H1 (cell line): ENCODE results near the gene PNLIP. TPM values are rescaled to one million over a fixed set of nuclear protein-coding genes. Genes with fewer than 3 reads are reported as not detected.

ENCODE experiments used
- CTCF ChIA-PET: fragments of 300-600 bp; sonication (Branson Sonifier 250); formaldehyde crosslinking; loops from one replicate; lab custom pipeline; 2021; ENCODE audit not compliant: partially characterized antibody; lab: Charles Lee
- POLR2A ChIA-PET: fragments of 300-600 bp; sonication (Branson Sonifier 250); formaldehyde crosslinking; loops from one replicate; lab custom pipeline; 2021; ENCODE audit warnings: inconsistent platforms; ENCODE audit not compliant: partially characterized antibody; lab: Charles Lee
- DNase-seq, 2 experiments: peaks; one replicate each; pipeline versions ENCODE4 v3.0.0 to v3.0.0-alpha.2; 2010 to 2022; ENCODE audit warnings: low spot score in 2 of 2, low read depth in 1 of 2, mixed read lengths in 1 of 2
- FAIRE-seq: peaks from 2 replicates; lab custom pipeline; 2011; peaks lifted over from hg19 to GRCh38; lab: Jason Lieb, UNC
- H2AFZ ChIP-seq: 2 replicates; pipeline ENCODE4 v1.8.1; 2012; ENCODE audit warnings: low read length, inconsistent platforms
- H2AK5ac ChIP-seq: 2 replicates; pipeline ENCODE4 v1.6.1; 2013; ENCODE audit warnings: low read depth, low read length
- H2BK120ac ChIP-seq: replicated peaks from 2 replicates; pipeline ENCODE3; 2013; ENCODE audit warnings: low read depth, low read length, inconsistent platforms
- H2BK12ac ChIP-seq: 2 replicates; pipeline ENCODE4 v1.6.1; 2013; ENCODE audit warnings: low read depth, low read length
- H2BK15ac ChIP-seq: 2 replicates; pipeline ENCODE4 v1.6.1; 2013; ENCODE audit warnings: low read length
- H2BK20ac ChIP-seq: 2 replicates; pipeline ENCODE4 v1.6.1; 2013; ENCODE audit warnings: low read length
- H2BK5ac ChIP-seq: 2 replicates; pipeline ENCODE4 v1.6.1; 2013; ENCODE audit warnings: low read depth, low read length
- H3K14ac ChIP-seq: 2 replicates; pipeline ENCODE4 v1.6.1; 2013; ENCODE audit warnings: inconsistent platforms; ENCODE audit not compliant: insufficient read length
- H3K18ac ChIP-seq: 2 replicates; pipeline ENCODE4 v1.6.1; 2013; ENCODE audit warnings: low read length; ENCODE audit errors: extremely low read depth
- H3K23ac ChIP-seq: 2 replicates; pipeline ENCODE4 v1.6.1; 2013; ENCODE audit warnings: inconsistent platforms; ENCODE audit not compliant: insufficient read length
- H3K23me2 ChIP-seq: 2 replicates; pipeline ENCODE4 v1.6.1; 2013; ENCODE audit warnings: low read depth, low read length
- H3K27ac ChIP-seq: 2 replicates; pipeline ENCODE4 v1.6.1; 2011; ENCODE audit warnings: low read depth, low read length, inconsistent platforms
- H3K27me3 ChIP-seq, 4 experiments: replicated peaks in 1 of 4; 1 replicate in 1 of 4; 2 replicates in 3 of 4; pipeline versions ENCODE4 v1.6.1 to v1.8.1; 2011 to 2013; ENCODE audit warnings: low read length in 3 of 4, mild to moderate bottlenecking in 3 of 4, inconsistent platforms in 2 of 4, mixed read lengths in 2 of 4, moderate library complexity in 1 of 4; ENCODE audit not compliant: control insufficient read depth in 3 of 4, insufficient read depth in 3 of 4; ENCODE audit errors: extremely low read depth in 1 of 4
- H3K36me3 ChIP-seq, 4 experiments: 2 replicates each; pipeline versions ENCODE4 v1.6.1 to v1.8.1; 2011 to 2013; ENCODE audit warnings: mild to moderate bottlenecking in 4 of 4, low read length in 3 of 4, moderate library complexity in 2 of 4, control low read depth in 1 of 4, inconsistent platforms in 1 of 4; ENCODE audit not compliant: insufficient read depth in 4 of 4, control insufficient read depth in 2 of 4
- H3K4ac ChIP-seq: replicated peaks from 2 replicates; pipeline ENCODE3; 2013; ENCODE audit warnings: low read length, low read depth, mixed read lengths, inconsistent platforms; ENCODE audit not compliant: insufficient read length
- H3K4me1 ChIP-seq, 4 experiments: replicated peaks in 1 of 4; 1 replicate in 1 of 4; 2 replicates in 3 of 4; pipeline versions ENCODE4 v1.6.1 to v1.8.1; 2011 to 2013; ENCODE audit warnings: low read length in 3 of 4, inconsistent platforms in 2 of 4, mixed read lengths in 1 of 4; ENCODE audit not compliant: insufficient read depth in 4 of 4, control insufficient read depth in 3 of 4
- H3K4me2 ChIP-seq, 2 experiments: 2 replicates each; pipeline versions ENCODE4 v1.6.1 to v1.8.1; 2011 to 2013; ENCODE audit warnings: low read depth in 2 of 2, low read length in 2 of 2, control low read depth in 1 of 2, inconsistent platforms in 1 of 2, mild to moderate bottlenecking in 1 of 2; ENCODE audit not compliant: insufficient read depth in 1 of 2
- H3K4me3 ChIP-seq, 4 experiments: fragments of 200-600, 300-600 bp in 1 of 4; sonication (generic), shearing (Covaris generic), sonication (Bioruptor Twin) in 1 of 4; 2 replicates each; pipeline versions ENCODE4 v1.5.1 to v1.8.1; 2011 to 2016; ENCODE audit warnings: low read length in 4 of 4, low read depth in 3 of 4, control low read depth in 2 of 4, inconsistent platforms in 2 of 4, mild to moderate bottlenecking in 2 of 4, mixed read lengths in 1 of 4, moderate library complexity in 1 of 4; ENCODE audit not compliant: insufficient read depth in 2 of 4; ENCODE audit errors: extremely low read depth in 1 of 4
- H3K56ac ChIP-seq: replicated peaks from 2 replicates; pipeline ENCODE3; 2013; ENCODE audit warnings: low read depth, mild to moderate bottlenecking, mixed read lengths, low read length, inconsistent platforms; ENCODE audit not compliant: insufficient read length
- H3K79me1 ChIP-seq: 2 replicates; pipeline ENCODE4 v1.6.1; 2013; ENCODE audit warnings: low read depth, low read length, control low read depth
- H3K79me2 ChIP-seq, 2 experiments: 2 replicates each; pipeline versions ENCODE4 v1.6.1 to v1.8.1; 2012 to 2013; ENCODE audit warnings: low read length in 2 of 2, mild to moderate bottlenecking in 2 of 2, inconsistent platforms in 1 of 2; ENCODE audit not compliant: insufficient read depth in 2 of 2, control insufficient read depth in 1 of 2
- H3K9ac ChIP-seq, 4 experiments: replicated peaks in 1 of 4; 1 replicate in 1 of 4; 2 replicates in 3 of 4; pipeline versions ENCODE4 v1.6.1 to v1.8.1; 2011 to 2013; ENCODE audit warnings: low read depth in 3 of 4, low read length in 3 of 4, control low read depth in 2 of 4, mild to moderate bottlenecking in 2 of 4, moderate library complexity in 2 of 4, inconsistent platforms in 1 of 4; ENCODE audit errors: extremely low read depth in 1 of 4
- H3K9me3 ChIP-seq, 2 experiments: 2 replicates each; pipeline versions ENCODE4 v1.6.1 to v1.8.1; 2012 to 2013; ENCODE audit warnings: mild to moderate bottlenecking in 2 of 2, moderate library complexity in 2 of 2, control low read depth in 1 of 2, inconsistent platforms in 1 of 2, low read depth in 1 of 2, low read length in 1 of 2, mixed read lengths in 1 of 2; ENCODE audit not compliant: insufficient read depth in 2 of 2
- H4K20me1 ChIP-seq, 2 experiments: replicated peaks in 1 of 2; 2 replicates each; pipeline versions ENCODE3 to v1.8.1; 2011 to 2013; ENCODE audit warnings: inconsistent platforms in 2 of 2, low read length in 2 of 2, mild to moderate bottlenecking in 1 of 2; ENCODE audit not compliant: insufficient read depth in 2 of 2, control insufficient read depth in 1 of 2
- H4K5ac ChIP-seq: 2 replicates; pipeline ENCODE4 v1.6.1; 2013; ENCODE audit warnings: low read length, low read depth, mixed read lengths, inconsistent platforms; ENCODE audit not compliant: insufficient read length
- H4K8ac ChIP-seq: 2 replicates; pipeline ENCODE4 v1.8.0; 2013; ENCODE audit warnings: mild to moderate bottlenecking, moderate library complexity, low read length, inconsistent platforms; ENCODE audit not compliant: insufficient read depth; ENCODE audit errors: extremely low read depth
- H4K91ac ChIP-seq: replicated peaks from 2 replicates; pipeline ENCODE3; 2013; ENCODE audit warnings: low read length, mixed read lengths, inconsistent platforms; ENCODE audit not compliant: insufficient read length
- EZH2 ChIP-seq: fragments of 200-600 bp; sonication (generic); IDR thresholded peaks from 2 replicates; pipeline ENCODE4 v1.7.1; 2012; ENCODE audit warnings: low read depth, mild to moderate bottlenecking, moderate library complexity, low read length, inconsistent platforms; ENCODE audit not compliant: severe bottlenecking
- SIRT6 ChIP-seq: IDR thresholded peaks from one replicate; pipeline ENCODE4 v1.7.1; 2012; ENCODE audit warnings: low read length, inconsistent platforms
- SP2 ChIP-seq: IDR thresholded peaks from 2 replicates; pipeline ENCODE4 v1.6.1; 2012; ENCODE audit warnings: mild to moderate bottlenecking, low read length, inconsistent platforms
- SRF ChIP-seq: IDR thresholded peaks from 2 replicates; pipeline ENCODE4 v1.6.1; 2011; ENCODE audit warnings: mild to moderate bottlenecking, low read depth, low read length, moderate library complexity
- ZNF274 ChIP-seq: IDR thresholded peaks from 2 replicates; pipeline ENCODE4 v1.7.0; 2012; ENCODE audit warnings: low read length, borderline replicate concordance; ENCODE audit errors: extremely low read depth
- WGBS, 2 experiments: shearing (Covaris generic) in 1 of 2; methylation state at CpG; one replicate each; pipeline versions ENCODE4 v1.1.6 to v1.1.7; 2013 to 2015; ENCODE audit warnings: low lambda C conversion rate in 2 of 2, mixed read lengths in 2 of 2, inconsistent platforms in 1 of 2, low coverage in 1 of 2, missing lambda C conversion rate in 1 of 2; ENCODE audit not compliant: insufficient replicate concordance in 2 of 2, insufficient coverage in 1 of 2, insufficient read length in 1 of 2; ENCODE audit errors: extremely low coverage in 1 of 2, missing lambda C conversion rate in 1 of 2; 5-methylcytosine and 5-hydroxymethylcytosine counted together
- polyA plus RNA-seq, 7 experiments: library from polyadenylated mRNA; depleted of rRNA in 3 of 7; stranded (reverse) in 5 of 7; unstranded in 2 of 7; fragments of >200 nt in 5 of 7; fragments of 200-250 nt in 2 of 7; gene quantifications; 1 replicate in 5 of 7; 2 replicates in 1 of 7; 4 replicates in 1 of 7; pipeline versions ENCODE4 v1.2.1 to v1.2.3, GENCODE V29; 2011 to 2013; ENCODE audit warnings: missing spikeins in 2 of 7, mixed read lengths in 2 of 7
- total RNA-seq: library from RNA; stranded (reverse); fragmentation: NEBNext Ultra II Directional; extraction: Animal tissue kit (Norgen Biotek cat#: 25700); gene quantifications from 2 replicates; pipeline ENCODE4 v1.2.1, GENCODE V29; 2021
- TF ChIP-seq, protein P1 (sequence below): IDR thresholded peaks from 2 replicates; pipeline ENCODE4 v1.6.1; 2011; ENCODE audit warnings: low read depth, mild to moderate bottlenecking, low read length; ENCODE audit not compliant: insufficient read depth
- TF ChIP-seq, protein P2 (sequence below): IDR thresholded peaks from 2 replicates; pipeline ENCODE4 v1.6.1; 2012; ENCODE audit warnings: inconsistent platforms

PNLIP gene
- total and polyA plus RNA-seq, 2 of the 8 experiments (the other 6 are each of a cell fraction or from before 2014, with no cell fraction given), result not detected

DNA sequence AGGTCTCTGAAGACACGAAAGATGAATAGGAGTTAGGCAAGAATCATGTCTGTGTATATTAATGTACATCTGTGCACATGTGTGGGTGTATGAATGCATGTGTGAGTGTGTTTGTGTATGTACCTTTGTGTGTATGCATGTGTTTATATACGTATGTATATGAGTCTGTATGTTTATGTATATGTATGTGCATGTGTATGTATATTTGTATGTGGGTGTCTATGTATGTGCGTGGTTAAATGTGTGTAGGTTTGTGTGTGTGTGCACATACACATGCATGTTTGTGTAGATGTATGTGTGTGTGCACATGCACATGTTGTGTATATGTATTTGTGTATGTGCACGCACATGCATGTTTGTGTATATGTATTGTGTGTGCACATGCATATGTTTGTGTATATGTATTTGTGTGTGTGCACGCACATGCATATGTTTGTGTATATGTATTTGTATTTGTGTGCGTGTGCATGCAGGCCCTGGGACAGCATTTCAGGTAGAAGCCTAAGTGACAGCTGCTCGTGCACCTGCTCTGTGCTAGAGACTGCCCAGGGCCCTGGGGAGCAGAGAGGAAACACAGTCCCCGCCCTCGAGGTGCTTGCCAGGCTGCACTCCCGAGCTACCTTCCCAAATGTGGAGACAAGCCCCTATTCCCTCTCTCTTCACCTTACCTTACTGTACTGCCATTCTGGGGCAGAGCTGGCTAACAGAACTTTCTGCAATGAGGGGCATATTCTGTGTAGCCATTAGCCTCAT, 57.1 kb downstream of the PNLIP start:
- Histone ChIP-seq H4K91ac (no peak overlapping the region), H4K20me1 (peaks cover 0 to 2% of the 10 kb centered on the region in 2 experiments), H3K23ac (no peak overlapping the region), H3K27ac (no peak overlapping the region), H3K79me2 (no peaks in the 10 kb centered on the region), H3K27me3 (no peaks in the 10 kb centered on the region), H3K4me2 (no peak overlapping the region), H3K56ac (no peak overlapping the region), H3K9me3 (no peaks in the 10 kb centered on the region), H3K4me3 (no peak overlapping the region), H3K23me2 (0 out of 2 replicates have a peak, but pooled peaks cover 3% of the 10 kb centered on the region), H2BK15ac (no peak overlapping the region), H3K79me1 (no peaks in the 10 kb centered on the region), H2AFZ (no peak overlapping the region), H3K4ac (peak overlapping the region; percentile 19), H2BK120ac (no peak overlapping the region), H2BK12ac (no peak overlapping the region), H3K36me3 (no peaks in the 10 kb centered on the region), H3K9ac (no peak overlapping the region), H3K4me1 (peaks cover 0 to 3% (median 0%) of the 10 kb centered on the region in 4 experiments; a peak in 1 of 7 replicates), H2AK5ac (no peak overlapping the region), H3K18ac (no peak overlapping the region), H2BK5ac (no peak overlapping the region), H4K8ac (no peak overlapping the region), H4K5ac (no peak overlapping the region), H3K14ac (no peak overlapping the region), H2BK20ac (no peak overlapping the region)
- TF ChIP-seq, protein P1, sequence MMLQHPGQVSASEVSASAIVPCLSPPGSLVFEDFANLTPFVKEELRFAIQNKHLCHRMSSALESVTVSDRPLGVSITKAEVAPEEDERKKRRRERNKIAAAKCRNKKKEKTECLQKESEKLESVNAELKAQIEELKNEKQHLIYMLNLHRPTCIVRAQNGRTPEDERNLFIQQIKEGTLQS, result no peak
- TF ChIP-seq EZH2 (no peak), SIRT6 (no peak), ZNF274 (no peak), SP2 (no peak), SRF (no peak)
- TF ChIP-seq, protein P2, sequence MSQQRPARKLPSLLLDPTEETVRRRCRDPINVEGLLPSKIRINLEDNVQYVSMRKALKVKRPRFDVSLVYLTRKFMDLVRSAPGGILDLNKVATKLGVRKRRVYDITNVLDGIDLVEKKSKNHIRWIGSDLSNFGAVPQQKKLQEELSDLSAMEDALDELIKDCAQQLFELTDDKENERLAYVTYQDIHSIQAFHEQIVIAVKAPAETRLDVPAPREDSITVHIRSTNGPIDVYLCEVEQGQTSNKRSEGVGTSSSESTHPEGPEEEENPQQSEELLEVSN, result no peak
- ChIA-PET CTCF (interaction anchor here (0.8 kb wide), 1 partner anchor 13 kb away, joined by 3 read pairs; no protein-coding TSS in a partner anchor), POLR2A (no interaction called here)
- no peak for FAIRE-seq
- whole genome bisulfite sequencing, 2 experiments, result 94% methylated on average over 10 of the region's 10 CpGs; no CpG with 5 or more reads in 1 of the 2 experiments
- no peak for DNase-seq
